ENCODE measurements around the gene PSMC1. TPM values are rescaled to one million over a fixed set of nuclear protein-coding genes. Genes with fewer than 3 reads are reported as not detected.

The PSMC1 gene
- total and polyA plus RNA-seq, 8 donors = 14.5 to 247 (median 96.1) TPM

GRCh38 chr14:90319173-90319572, 62.8 kb downstream of the PSMC1 start:
- Histone ChIP-seq H3K9me3 (no peaks in the 10 kb centered on the region), H3K27me3 (no peaks in the 10 kb centered on the region), H3K4me3 (no peak overlapping the region), H3K27ac (no peak overlapping the region), H3K4me1 (peaks cover 0 to 8% (median 2%) of the 10 kb centered on the region in 4 donors), H3K36me3 (peaks cover 4 to 43% (median 39%) of the 10 kb centered on the region in 4 donors)
- TF ChIP-seq POLR2AphosphoS5 (IDR thresholded peaks at IDR 0.05) (no peak), EP300 (IDR thresholded peaks at IDR 0.05) (no peak), CTCF (IDR thresholded peaks at IDR 0.05) (no peak), POLR2A (IDR thresholded peaks at IDR 0.05) (no peak)
- intact Hi-C loops (cut with DNase I; ENCODE audit: low total_unique reads) = no loop called here
- DNase-seq = no peak
- 84 to 95% (median 89%) methylated on average over 3 of the region's 3 CpGs for WGBS, 5 donors

GRCh38 chr14:90319634-90320541, 63.5 kb downstream of the PSMC1 start:
- no peaks in the 10 kb centered on the region for H3K9me3 ChIP-seq
- peaks cover 0 to 8% (median 2%) of the 10 kb centered on the region in 4 donors for H3K4me1 ChIP-seq
- no peaks in the 10 kb centered on the region for H3K27me3 ChIP-seq
- no peak for DNase-seq
- H3K36me3 ChIP-seq = peaks cover 4 to 36% (median 32%) of the 10 kb centered on the region in 4 donors
- 89 to 98% (median 96%) methylated on average over 6 of the region's 6 CpGs for WGBS, 5 donors
- intact Hi-C loops (cut with DNase I; ENCODE audit: low total_unique reads) = no loop called here
- no peak for TF ChIP-seq POLR2AphosphoS5 (IDR thresholded peaks at IDR 0.05)
- no peak for TF ChIP-seq EP300 (IDR thresholded peaks at IDR 0.05)
- no peak for TF ChIP-seq POLR2A (IDR thresholded peaks at IDR 0.05)
- no peak for TF ChIP-seq CTCF (IDR thresholded peaks at IDR 0.05)
- H3K4me3 ChIP-seq = no peak overlapping the region
- no peak overlapping the region for H3K27ac ChIP-seq

GRCh38 chr14:90321891-90322290, 65.5 kb downstream of the PSMC1 start:
- Histone ChIP-seq H3K4me1 (peaks cover 0 to 13% (median 6%) of the 10 kb centered on the region in 4 donors), H3K27me3 (no peaks in the 10 kb centered on the region), H3K4me3 (no peak overlapping the region), H3K36me3 (peaks cover 0 to 16% (median 12%) of the 10 kb centered on the region in 4 donors), H3K9me3 (no peaks in the 10 kb centered on the region), H3K27ac (no peak overlapping the region)
- intact Hi-C loops (cut with DNase I; ENCODE audit: low total_unique reads) = no loop called here
- DNase-seq = no peak
- no peak for TF ChIP-seq CTCF (IDR thresholded peaks at IDR 0.05)
- WGBS, 5 donors = 73 to 91% (median 83%) methylated on average over 4 of the region's 4 CpGs

Other genes with a start within 250 kb of the PSMC1 start
- gene KCNK13, start 194.6 kb upstream of the PSMC1 start, total RNA-seq = 1 to 10 TPM in 1 of 5 donors, under 1 TPM in 1, not detected in 3; 0.55 to 2.5 TPM
- gene KCNK13, start 194.6 kb upstream of the PSMC1 start, polyA plus RNA-seq = under 1 TPM in 2 of 3 donors, not detected in 1; 0.08 to 0.19 TPM
- 10 to 100 TPM in 4 of 5 donors, 1 to 10 TPM in 1; 8.9 to 34.8 (median 29.2) TPM for gene NRDE2, start 75.4 kb downstream of the PSMC1 start, total RNA-seq
- 1 to 10 TPM; 5.7 to 9.0 (median 7.3) TPM for gene NRDE2, start 75.4 kb downstream of the PSMC1 start, polyA plus RNA-seq
- gene CALM1, start 140.5 kb downstream of the PSMC1 start, total RNA-seq = 1,000 to 10,000 TPM in 1 of 5 donors, 100 to 1,000 TPM in 4; 213 to 1,126 (median 441) TPM
- 100 to 1,000 TPM; 278 to 342 (median 327) TPM for gene CALM1, start 140.5 kb downstream of the PSMC1 start, polyA plus RNA-seq

Data from stomach (tissue), 9 donors.